Ovary (tissue), 9 donors: ENCODE data around the gene LRRC34. TPM values are rescaled to one million over a fixed set of nuclear protein-coding genes. Genes with fewer than 3 reads are reported as not detected.

Experiments used
- DNase-seq, 5 donors: peaks; one replicate each; pipeline ENCODE4 v3.0.0-alpha.2; 2019 to 2020
- H3K27ac ChIP-seq, 2 donors: fragments of 200-600 bp; one replicate each; pipeline versions ENCODE4 v1.5.1 to v1.8.0; 2019 to 2022
- H3K27me3 ChIP-seq: fragments of 200-600 bp; one replicate; pipeline ENCODE4 v1.8.0; 2022
- H3K36me3 ChIP-seq: fragments of 200-600 bp; sonication (generic); one replicate; pipeline ENCODE4 v1.5.1; 2019
- H3K4me1 ChIP-seq: one replicate; pipeline ENCODE4 v1.8.1; 2013; ENCODE audit warnings: mild to moderate bottlenecking, moderate library complexity; ENCODE audit not compliant: insufficient read depth
- H3K4me3 ChIP-seq: fragments of 200-600 bp; sonication (generic); one replicate; pipeline ENCODE4 v1.5.1; 2017
- H3K9me3 ChIP-seq, 2 donors: fragments of 200-600 bp in 1 of 2; sonication (generic) in 1 of 2; one replicate each; pipeline versions ENCODE4 v1.5.1 to v1.8.1; 2013 to 2019; ENCODE audit warnings: mild to moderate bottlenecking in 1 of 2, moderate library complexity in 1 of 2
- CTCF ChIP-seq, 3 donors: fragments of 450-650 bp in 2 of 3; fragments of 200-600 bp in 1 of 3; IDR thresholded peaks; one replicate each; pipeline versions ENCODE4 v1.5.1 to v1.8.0; 2016 to 2022; ENCODE audit warnings: antibody characterized with exemption in 3 of 3, mild to moderate bottlenecking in 1 of 3
- EP300 ChIP-seq: sonication (generic); formaldehyde crosslinking; IDR thresholded peaks from one replicate; pipeline ENCODE4 v1.6.1; 2017; ENCODE audit warnings: antibody characterized with exemption
- POLR2A ChIP-seq: fragments of 450-650 bp; IDR thresholded peaks from one replicate; pipeline ENCODE4 v1.6.1; 2017; ENCODE audit warnings: antibody characterized with exemption, mild to moderate bottlenecking, moderate library complexity
- WGBS, 3 donors: extraction: QIAGEN DNeasy Blood & Tissue Kit in 1 of 3; methylation state at CpG; one replicate each; pipeline versions ENCODE4 v1.1.5 to v1.1.7; 2013 to 2017; 5-methylcytosine and 5-hydroxymethylcytosine counted together
- intact Hi-C, 4 donors: fragments of 100-400 bp; cut with DNase I; formaldehyde crosslinking; loops; one replicate each; pipeline versions ENCODE4 v1.11.0 to v1.15.1; 2022 to 2023
- polyA plus RNA-seq, 2 donors: library from polyadenylated mRNA; stranded (reverse); fragments of 200-250 nt in 1 of 2; fragments of 350-450 nt in 1 of 2; fragmentation: Illumina TruSeq in 1 of 2; extraction: RNeasy Lipid Tissue Mini Kit (QIAGEN cat#74804) in 1 of 2; gene quantifications; one replicate each; pipeline ENCODE4 v1.2.3, GENCODE V29; 2013 to 2014
- total RNA-seq, 7 donors: library from RNA; depleted of rRNA in 2 of 7; stranded (reverse); fragments of >200 nt in 2 of 7; fragmentation: NEBNext Ultra II Directional in 3 of 7; extraction: Animal tissue kit (Norgen Biotek cat#: 25700) in 3 of 7; gene quantifications; one replicate each; pipeline versions ENCODE4 v1.1.0 to v1.2.4, GENCODE V29; 2016 to 2023
- donor health status: DM: no; HTN: no; CAD: no; lungs with moderate emphysema.
- donor health status: DM: no; HTN: no; CAD: no.
- donor health status: Bipolar disorder and iron deficiency.
- donor health status: DM: yes; HTN: yes; CAD: no.
- donor health status: DM: no; HTN: no; CAD: no.
- donor health status: DM: yes; HTN: yes; CAD: no.

Gene LRRC34
- total and polyA plus RNA-seq, 9 donors, result 1.7 to 8.1 (median 4.3) TPM

DNA sequence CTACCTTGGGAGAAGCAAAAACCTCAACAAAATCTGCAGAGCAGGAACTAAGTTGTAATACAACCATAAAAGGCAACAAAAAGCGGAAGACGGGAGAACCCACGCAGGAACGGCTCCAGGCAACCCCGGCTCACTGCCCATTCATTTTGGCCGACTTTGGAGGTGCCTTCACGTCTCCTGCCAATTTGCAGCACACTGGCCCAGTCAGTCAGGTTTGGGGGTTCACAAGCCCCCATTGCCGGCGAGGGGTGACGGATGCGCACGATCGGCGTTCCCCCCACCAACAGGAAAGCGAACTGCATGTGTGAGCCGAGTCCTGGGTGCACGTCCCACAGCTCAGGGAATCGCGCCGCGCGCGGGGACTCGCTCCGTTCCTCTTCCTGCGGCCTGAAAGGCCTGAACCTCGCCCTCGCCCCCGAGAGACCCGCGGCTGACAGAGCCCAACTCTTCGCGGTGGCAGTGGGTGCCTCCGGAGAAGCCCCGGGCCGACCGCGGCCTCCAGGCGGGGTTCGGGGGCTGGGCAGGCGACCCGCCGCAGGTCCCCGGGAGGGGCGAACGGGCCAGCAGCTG lies 48.3 kb downstream of the LRRC34 start:
- no peaks in the 10 kb centered on the region for H3K9me3 ChIP-seq
- intact Hi-C loops, result loop anchor here in 1 of 4 donors (10.0 kb wide), 1 partner anchor 200 kb away; the partner anchor contains the start of gene SEC62
- H3K36me3 ChIP-seq, result no peaks in the 10 kb centered on the region
- H3K27ac ChIP-seq, result peak overlapping the region; percentile 90 to 96
- whole genome bisulfite sequencing, 3 donors, result 0 to 1% (median 0%) methylated on average over 46 of the region's 46 CpGs
- no peaks in the 10 kb centered on the region for H3K4me1 ChIP-seq
- peak overlapping the region; percentile 69 for H3K4me3 ChIP-seq
- TF ChIP-seq EP300, result no peak
- TF ChIP-seq POLR2A, result peak; percentile 4
- peak; percentile 60 to 85 (median 79) for DNase-seq
- H3K27me3 ChIP-seq, result no peaks in the 10 kb centered on the region

- no peaks in the 10 kb centered on the region for H3K9me3 ChIP-seq
- H3K27ac ChIP-seq, result no peak overlapping the region
- H3K27me3 ChIP-seq, result no peaks in the 10 kb centered on the region
- intact Hi-C loops, result loop anchor here in 1 of 4 donors (10.0 kb wide), 1 partner anchor 204 kb away; the partner anchor contains the start of gene SEC62
- H3K36me3 ChIP-seq, result no peaks in the 10 kb centered on the region
- TF ChIP-seq EP300 (no peak), CTCF (IDR thresholded peaks at IDR 0.05) (no peak), POLR2A (no peak)
- no peak overlapping the region for H3K4me3 ChIP-seq
- H3K4me1 ChIP-seq, result no peaks in the 10 kb centered on the region
- 58 to 66% (median 61%) methylated on average over 4 of the region's 4 CpGs for WGBS, 3 donors
- DNase-seq, result no peak
Measured at GRCh38 chr3:169760479-169760878, 52.2 kb downstream of the LRRC34 start.

- no peaks in the 10 kb centered on the region for H3K36me3 ChIP-seq
- no peak for TF ChIP-seq CTCF (IDR thresholded peaks at IDR 0.05)
- TF ChIP-seq EP300, result no peak
- no peak for TF ChIP-seq POLR2A
- no peaks in the 10 kb centered on the region for H3K27me3 ChIP-seq
- H3K4me3 ChIP-seq, result no peak overlapping the region
- H3K27ac ChIP-seq, result no peak overlapping the region
- no peaks in the 10 kb centered on the region for H3K4me1 ChIP-seq
- H3K9me3 ChIP-seq, result no peaks in the 10 kb centered on the region
- WGBS, 3 donors, result 80 to 88% (median 88%) methylated on average over 2 of the region's 2 CpGs
- intact Hi-C loops, result no loop called here
- DNase-seq, result no peak
Measured at GRCh38 chr3:169759256-169759655, 53.4 kb downstream of the LRRC34 start.

GRCh38 chr3:169758359-169758994 lies 54.2 kb downstream of the LRRC34 start:
- intact Hi-C loops, result no loop called here
- Histone ChIP-seq H3K27me3 (no peaks in the 10 kb centered on the region), H3K36me3 (no peaks in the 10 kb centered on the region), H3K4me1 (no peaks in the 10 kb centered on the region), H3K4me3 (no peak overlapping the region), H3K9me3 (no peaks in the 10 kb centered on the region), H3K27ac (no peak overlapping the region)
- no peak for DNase-seq
- no peak for TF ChIP-seq CTCF (IDR thresholded peaks at IDR 0.05)
- no peak for TF ChIP-seq POLR2A
- no peak for TF ChIP-seq EP300
- WGBS, 3 donors, result 35 to 50% (median 37%) methylated on average over 5 of the region's 5 CpGs

GRCh38 chr3:169755488-169755887 lies 57.2 kb downstream of the LRRC34 start:
- no peak overlapping the region for H3K27ac ChIP-seq
- intact Hi-C loops, result no loop called here
- no peaks in the 10 kb centered on the region for H3K27me3 ChIP-seq
- no peak overlapping the region for H3K4me3 ChIP-seq
- H3K4me1 ChIP-seq, result no peaks in the 10 kb centered on the region
- 67 to 77% (median 69%) methylated on average over 2 of the region's 2 CpGs for WGBS, 3 donors
- no peak for TF ChIP-seq POLR2A
- no peak for TF ChIP-seq EP300
- H3K9me3 ChIP-seq, result no peaks in the 10 kb centered on the region
- no peak for DNase-seq
- H3K36me3 ChIP-seq, result no peaks in the 10 kb centered on the region
